H1 (cell line): ENCODE results near the gene TSPAN5. TPM values are rescaled to one million over a fixed set of nuclear protein-coding genes. Genes with fewer than 3 reads are reported as not detected.
"Not testable (repeated sequence)": the region's sequence is repeated elsewhere in the genome, so short reads cannot be mapped to it uniquely, and the experiment has no call there.

ENCODE experiments used
- CTCF ChIA-PET: fragments of 300-600 bp; sonication (Branson Sonifier 250); formaldehyde crosslinking; loops from one replicate; lab custom pipeline; 2021; ENCODE audit not compliant: partially characterized antibody; lab: Charles Lee
- POLR2A ChIA-PET: fragments of 300-600 bp; sonication (Branson Sonifier 250); formaldehyde crosslinking; loops from one replicate; lab custom pipeline; 2021; ENCODE audit warnings: inconsistent platforms; ENCODE audit not compliant: partially characterized antibody; lab: Charles Lee
- DNase-seq, 2 experiments: peaks; one replicate each; pipeline versions ENCODE4 v3.0.0 to v3.0.0-alpha.2; 2010 to 2022; ENCODE audit warnings: low spot score in 2 of 2, low read depth in 1 of 2, mixed read lengths in 1 of 2
- FAIRE-seq: peaks from 2 replicates; lab custom pipeline; 2011; peaks lifted over from hg19 to GRCh38; lab: Jason Lieb, UNC
- H2AFZ ChIP-seq: 2 replicates; pipeline ENCODE4 v1.8.1; 2012; ENCODE audit warnings: low read length, inconsistent platforms
- H2AK5ac ChIP-seq: 2 replicates; pipeline ENCODE4 v1.6.1; 2013; ENCODE audit warnings: low read depth, low read length
- H2BK120ac ChIP-seq: replicated peaks from 2 replicates; pipeline ENCODE3; 2013; ENCODE audit warnings: low read depth, low read length, inconsistent platforms
- H2BK12ac ChIP-seq: 2 replicates; pipeline ENCODE4 v1.6.1; 2013; ENCODE audit warnings: low read depth, low read length
- H2BK15ac ChIP-seq: 2 replicates; pipeline ENCODE4 v1.6.1; 2013; ENCODE audit warnings: low read length
- H2BK20ac ChIP-seq: 2 replicates; pipeline ENCODE4 v1.6.1; 2013; ENCODE audit warnings: low read length
- H2BK5ac ChIP-seq: 2 replicates; pipeline ENCODE4 v1.6.1; 2013; ENCODE audit warnings: low read depth, low read length
- H3K14ac ChIP-seq: 2 replicates; pipeline ENCODE4 v1.6.1; 2013; ENCODE audit warnings: inconsistent platforms; ENCODE audit not compliant: insufficient read length
- H3K18ac ChIP-seq: 2 replicates; pipeline ENCODE4 v1.6.1; 2013; ENCODE audit warnings: low read length; ENCODE audit errors: extremely low read depth
- H3K23ac ChIP-seq: 2 replicates; pipeline ENCODE4 v1.6.1; 2013; ENCODE audit warnings: inconsistent platforms; ENCODE audit not compliant: insufficient read length
- H3K23me2 ChIP-seq: 2 replicates; pipeline ENCODE4 v1.6.1; 2013; ENCODE audit warnings: low read depth, low read length
- H3K27ac ChIP-seq: 2 replicates; pipeline ENCODE4 v1.6.1; 2011; ENCODE audit warnings: low read depth, low read length, inconsistent platforms
- H3K27me3 ChIP-seq, 4 experiments: replicated peaks in 1 of 4; 1 replicate in 1 of 4; 2 replicates in 3 of 4; pipeline versions ENCODE4 v1.6.1 to v1.8.1; 2011 to 2013; ENCODE audit warnings: low read length in 3 of 4, mild to moderate bottlenecking in 3 of 4, inconsistent platforms in 2 of 4, mixed read lengths in 2 of 4, moderate library complexity in 1 of 4; ENCODE audit not compliant: control insufficient read depth in 3 of 4, insufficient read depth in 3 of 4; ENCODE audit errors: extremely low read depth in 1 of 4
- H3K36me3 ChIP-seq, 4 experiments: 2 replicates each; pipeline versions ENCODE4 v1.6.1 to v1.8.1; 2011 to 2013; ENCODE audit warnings: mild to moderate bottlenecking in 4 of 4, low read length in 3 of 4, moderate library complexity in 2 of 4, control low read depth in 1 of 4, inconsistent platforms in 1 of 4; ENCODE audit not compliant: insufficient read depth in 4 of 4, control insufficient read depth in 2 of 4
- H3K4ac ChIP-seq: replicated peaks from 2 replicates; pipeline ENCODE3; 2013; ENCODE audit warnings: low read length, low read depth, mixed read lengths, inconsistent platforms; ENCODE audit not compliant: insufficient read length
- H3K4me1 ChIP-seq, 4 experiments: replicated peaks in 1 of 4; 1 replicate in 1 of 4; 2 replicates in 3 of 4; pipeline versions ENCODE4 v1.6.1 to v1.8.1; 2011 to 2013; ENCODE audit warnings: low read length in 3 of 4, inconsistent platforms in 2 of 4, mixed read lengths in 1 of 4; ENCODE audit not compliant: insufficient read depth in 4 of 4, control insufficient read depth in 3 of 4
- H3K4me2 ChIP-seq, 2 experiments: 2 replicates each; pipeline versions ENCODE4 v1.6.1 to v1.8.1; 2011 to 2013; ENCODE audit warnings: low read depth in 2 of 2, low read length in 2 of 2, control low read depth in 1 of 2, inconsistent platforms in 1 of 2, mild to moderate bottlenecking in 1 of 2; ENCODE audit not compliant: insufficient read depth in 1 of 2
- H3K4me3 ChIP-seq, 4 experiments: fragments of 200-600, 300-600 bp in 1 of 4; sonication (generic), shearing (Covaris generic), sonication (Bioruptor Twin) in 1 of 4; 2 replicates each; pipeline versions ENCODE4 v1.5.1 to v1.8.1; 2011 to 2016; ENCODE audit warnings: low read length in 4 of 4, low read depth in 3 of 4, control low read depth in 2 of 4, inconsistent platforms in 2 of 4, mild to moderate bottlenecking in 2 of 4, mixed read lengths in 1 of 4, moderate library complexity in 1 of 4; ENCODE audit not compliant: insufficient read depth in 2 of 4; ENCODE audit errors: extremely low read depth in 1 of 4
- H3K56ac ChIP-seq: replicated peaks from 2 replicates; pipeline ENCODE3; 2013; ENCODE audit warnings: low read depth, mild to moderate bottlenecking, mixed read lengths, low read length, inconsistent platforms; ENCODE audit not compliant: insufficient read length
- H3K79me1 ChIP-seq: 2 replicates; pipeline ENCODE4 v1.6.1; 2013; ENCODE audit warnings: low read depth, low read length, control low read depth
- H3K79me2 ChIP-seq, 2 experiments: 2 replicates each; pipeline versions ENCODE4 v1.6.1 to v1.8.1; 2012 to 2013; ENCODE audit warnings: low read length in 2 of 2, mild to moderate bottlenecking in 2 of 2, inconsistent platforms in 1 of 2; ENCODE audit not compliant: insufficient read depth in 2 of 2, control insufficient read depth in 1 of 2
- H3K9ac ChIP-seq, 4 experiments: replicated peaks in 1 of 4; 1 replicate in 1 of 4; 2 replicates in 3 of 4; pipeline versions ENCODE4 v1.6.1 to v1.8.1; 2011 to 2013; ENCODE audit warnings: low read depth in 3 of 4, low read length in 3 of 4, control low read depth in 2 of 4, mild to moderate bottlenecking in 2 of 4, moderate library complexity in 2 of 4, inconsistent platforms in 1 of 4; ENCODE audit errors: extremely low read depth in 1 of 4
- H3K9me3 ChIP-seq, 2 experiments: 2 replicates each; pipeline versions ENCODE4 v1.6.1 to v1.8.1; 2012 to 2013; ENCODE audit warnings: mild to moderate bottlenecking in 2 of 2, moderate library complexity in 2 of 2, control low read depth in 1 of 2, inconsistent platforms in 1 of 2, low read depth in 1 of 2, low read length in 1 of 2, mixed read lengths in 1 of 2; ENCODE audit not compliant: insufficient read depth in 2 of 2
- H4K20me1 ChIP-seq, 2 experiments: replicated peaks in 1 of 2; 2 replicates each; pipeline versions ENCODE3 to v1.8.1; 2011 to 2013; ENCODE audit warnings: inconsistent platforms in 2 of 2, low read length in 2 of 2, mild to moderate bottlenecking in 1 of 2; ENCODE audit not compliant: insufficient read depth in 2 of 2, control insufficient read depth in 1 of 2
- H4K5ac ChIP-seq: 2 replicates; pipeline ENCODE4 v1.6.1; 2013; ENCODE audit warnings: low read length, low read depth, mixed read lengths, inconsistent platforms; ENCODE audit not compliant: insufficient read length
- H4K8ac ChIP-seq: 2 replicates; pipeline ENCODE4 v1.8.0; 2013; ENCODE audit warnings: mild to moderate bottlenecking, moderate library complexity, low read length, inconsistent platforms; ENCODE audit not compliant: insufficient read depth; ENCODE audit errors: extremely low read depth
- H4K91ac ChIP-seq: replicated peaks from 2 replicates; pipeline ENCODE3; 2013; ENCODE audit warnings: low read length, mixed read lengths, inconsistent platforms; ENCODE audit not compliant: insufficient read length
- WGBS, 2 experiments: shearing (Covaris generic) in 1 of 2; methylation state at CpG; one replicate each; pipeline versions ENCODE4 v1.1.6 to v1.1.7; 2013 to 2015; ENCODE audit warnings: low lambda C conversion rate in 2 of 2, mixed read lengths in 2 of 2, inconsistent platforms in 1 of 2, low coverage in 1 of 2, missing lambda C conversion rate in 1 of 2; ENCODE audit not compliant: insufficient replicate concordance in 2 of 2, insufficient coverage in 1 of 2, insufficient read length in 1 of 2; ENCODE audit errors: extremely low coverage in 1 of 2, missing lambda C conversion rate in 1 of 2; 5-methylcytosine and 5-hydroxymethylcytosine counted together
- polyA plus RNA-seq, 7 experiments: library from polyadenylated mRNA; depleted of rRNA in 3 of 7; stranded (reverse) in 5 of 7; unstranded in 2 of 7; fragments of >200 nt in 5 of 7; fragments of 200-250 nt in 2 of 7; gene quantifications; 1 replicate in 5 of 7; 2 replicates in 1 of 7; 4 replicates in 1 of 7; pipeline versions ENCODE4 v1.2.1 to v1.2.3, GENCODE V29; 2011 to 2013; ENCODE audit warnings: missing spikeins in 2 of 7, mixed read lengths in 2 of 7
- total RNA-seq: library from RNA; stranded (reverse); fragmentation: NEBNext Ultra II Directional; extraction: Animal tissue kit (Norgen Biotek cat#: 25700); gene quantifications from 2 replicates; pipeline ENCODE4 v1.2.1, GENCODE V29; 2021

The TSPAN5 gene
- total and polyA plus RNA-seq, 2 of the 8 experiments (the other 6 are each of a cell fraction or from before 2014, with no cell fraction given) = 17.6 to 21.2 TPM

DNA sequence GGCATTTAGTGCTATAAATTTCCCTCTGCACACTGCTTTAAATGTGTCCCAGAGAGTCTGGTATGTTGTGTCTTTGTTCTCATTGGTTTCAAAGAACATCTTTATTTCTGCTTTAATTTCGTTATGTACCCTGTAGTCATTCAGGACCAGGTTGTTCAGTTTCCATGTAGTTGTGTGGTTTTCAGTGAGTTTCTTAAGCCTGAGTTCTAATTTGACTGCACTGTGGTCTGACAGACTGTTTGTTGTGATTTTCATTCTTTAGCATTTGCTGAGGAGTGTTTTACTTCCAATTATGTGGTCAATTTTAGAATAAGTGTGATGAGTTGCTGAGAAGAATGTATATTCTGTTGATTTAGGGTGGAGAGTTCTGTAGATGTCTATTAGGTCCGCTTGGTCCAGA is 124.3 kb downstream of the TSPAN5 start:
- H3K27ac ChIP-seq, H2BK5ac ChIP-seq, H4K5ac ChIP-seq, H3K79me2 ChIP-seq, H3K79me1 ChIP-seq, H2BK120ac ChIP-seq, H3K27me3 ChIP-seq, H4K20me1 ChIP-seq, H3K4me3 ChIP-seq, H3K14ac ChIP-seq, H3K56ac ChIP-seq, H3K4me2 ChIP-seq, CTCF ChIA-PET, H3K23me2 ChIP-seq, H3K9me3 ChIP-seq, H2AK5ac ChIP-seq, H2BK20ac ChIP-seq, DNase-seq, H3K36me3 ChIP-seq, H3K23ac ChIP-seq, H3K4ac ChIP-seq, H4K8ac ChIP-seq, H3K9ac ChIP-seq, H4K91ac ChIP-seq, FAIRE-seq, H2BK12ac ChIP-seq, H3K18ac ChIP-seq, H2BK15ac ChIP-seq, H2AFZ ChIP-seq: not testable (repeated sequence)
- POLR2A ChIA-PET = interaction anchor here (0.5 kb wide), 1 partner anchor 81 kb away, joined by 3 read pairs; no protein-coding TSS in a partner anchor
- WGBS, 2 experiments = 93% methylated on average over 2 of the region's 2 CpGs; no CpG with 5 or more reads in 1 of the 2 experiments
- H3K4me1 ChIP-seq = peaks cover 0 to 12% (median 5%) of the 10 kb centered on the region in 4 experiments; a peak in 6 of 7 replicates
